KMS-11 (cell line): ENCODE measurements around the gene AKAP13.

Experiments used
- H2AFZ ChIP-seq: fragments of 200-600 bp; sonication (generic); 2 replicates; pipeline ENCODE4 v1.6.1; 2016; ENCODE audit warnings: antibody characterized with exemption, mixed run types, low read depth
- H3K27ac ChIP-seq: fragments of 200-600 bp; sonication (generic); 2 replicates; pipeline ENCODE4 v1.6.1; 2016; ENCODE audit warnings: mild to moderate bottlenecking, mixed run types
- H3K27me3 ChIP-seq: fragments of 200-600 bp; sonication (generic); 2 replicates; pipeline ENCODE4 v1.6.1; 2017; ENCODE audit warnings: mild to moderate bottlenecking, low read depth, mixed run types, moderate library complexity; ENCODE audit not compliant: insufficient read depth
- H3K36me3 ChIP-seq: fragments of 200-600 bp; sonication (generic); 2 replicates; pipeline ENCODE4 v1.6.1; 2017; ENCODE audit warnings: mild to moderate bottlenecking, mixed run types; ENCODE audit not compliant: insufficient read depth
- H3K4me1 ChIP-seq: fragments of 200-600 bp; sonication (generic); 2 replicates; pipeline ENCODE4 v1.6.1; 2016; ENCODE audit warnings: mild to moderate bottlenecking, low read depth, mixed run types; ENCODE audit not compliant: poor library complexity, severe bottlenecking
- H3K4me2 ChIP-seq: fragments of 200-600 bp; sonication (generic); 2 replicates; pipeline ENCODE4 v1.7.0; 2016; ENCODE audit warnings: mild to moderate bottlenecking, mixed run types
- H3K4me3 ChIP-seq: fragments of 200-600 bp; sonication (generic); IDR thresholded peaks from 2 replicates; pipeline ENCODE4 v1.6.1; 2017; ENCODE audit warnings: low read depth, low read length, mixed read lengths; ENCODE audit not compliant: insufficient read depth
- H3K79me2 ChIP-seq: fragments of 200-600 bp; sonication (generic); 2 replicates; pipeline ENCODE4 v1.6.1; 2016; ENCODE audit warnings: low read depth, mixed run types; ENCODE audit not compliant: insufficient read depth
- H3K9ac ChIP-seq: fragments of 200-600 bp; sonication (generic); 2 replicates; pipeline ENCODE4 v1.6.1; 2016; ENCODE audit warnings: mild to moderate bottlenecking, mixed run types
- H4K20me1 ChIP-seq: fragments of 200-600 bp; sonication (generic); 2 replicates; pipeline ENCODE4 v1.6.1; 2016; ENCODE audit warnings: mild to moderate bottlenecking, mixed run types; ENCODE audit not compliant: insufficient read depth
- CTCF ChIP-seq: fragments of 200-600 bp; sonication (generic); conservative IDR thresholded peaks from 2 replicates; pipeline ENCODE4 v1.6.1; 2017; ENCODE audit warnings: low read depth, mild to moderate bottlenecking, antibody characterized with exemption, low read length, moderate library complexity, mixed read lengths

Gene AKAP13

DNA sequence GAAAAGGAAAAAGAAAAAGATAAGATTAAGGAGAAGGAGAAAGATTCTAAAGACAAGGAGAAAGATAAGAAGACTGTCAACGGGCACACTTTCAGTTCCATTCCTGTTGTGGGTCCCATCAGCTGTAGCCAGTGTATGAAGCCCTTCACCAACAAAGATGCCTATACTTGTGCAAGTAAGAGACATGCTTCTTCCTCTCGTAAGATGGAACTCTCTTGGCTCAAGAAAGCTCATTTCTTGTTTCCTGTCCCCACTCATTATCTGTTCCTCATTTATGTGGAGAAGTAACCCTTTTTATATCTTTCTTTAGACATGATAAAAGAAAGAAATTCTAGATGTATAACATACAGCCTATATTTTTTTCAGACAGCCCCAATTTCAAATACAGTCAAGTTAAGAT lies 312.9 kb downstream of the AKAP13 start:
- Histone ChIP-seq H3K27me3 (no peaks in the 10 kb centered on the region), H3K4me1 (peaks cover 56% of the 10 kb centered on the region), H3K4me3 (no peak overlapping the region), H3K27ac (peak overlapping the region; percentile 79; the same call in 1 of the 2 replicates), H4K20me1 (no peaks in the 10 kb centered on the region), H3K4me2 (peak overlapping the region; percentile 67; the same call in 1 of the 2 replicates), H3K79me2 (peaks cover 3% of the 10 kb centered on the region; the same call in 1 of the 2 replicates), H2AFZ (no peak overlapping the region), H3K9ac (0 out of 2 replicates have a peak overlapping the region, but pooled peaks have one; percentile 18), H3K36me3 (no peaks in the 10 kb centered on the region)
- TF ChIP-seq CTCF, result no peak

- H3K36me3 ChIP-seq, result no peaks in the 10 kb centered on the region
- H3K9ac ChIP-seq, result no peak overlapping the region
- no peak for TF ChIP-seq CTCF
- H3K4me3 ChIP-seq, result no peak overlapping the region
- peaks cover 48% of the 10 kb centered on the region for H3K4me1 ChIP-seq
- no peaks in the 10 kb centered on the region for H3K27me3 ChIP-seq
- H2AFZ ChIP-seq, result no peak overlapping the region
- no peak overlapping the region for H3K27ac ChIP-seq
- H3K4me2 ChIP-seq, result no peak overlapping the region
- H4K20me1 ChIP-seq, result no peaks in the 10 kb centered on the region
- H3K79me2 ChIP-seq, result peaks cover 3% of the 10 kb centered on the region; the same call in 1 of the 2 replicates
Observed at GRCh38 chr15:85694091-85694490, 313.7 kb downstream of the AKAP13 start.

- no peak overlapping the region for H2AFZ ChIP-seq
- H3K4me1 ChIP-seq, result peaks cover 44% of the 10 kb centered on the region
- no peaks in the 10 kb centered on the region for H4K20me1 ChIP-seq
- H3K9ac ChIP-seq, result no peak overlapping the region
- no peak overlapping the region for H3K4me2 ChIP-seq
- no peaks in the 10 kb centered on the region for H3K36me3 ChIP-seq
- H3K27me3 ChIP-seq, result no peaks in the 10 kb centered on the region
- H3K4me3 ChIP-seq, result no peak overlapping the region
- no peak overlapping the region for H3K27ac ChIP-seq
- no peaks in the 10 kb centered on the region for H3K79me2 ChIP-seq
- no peak for TF ChIP-seq CTCF
Observed at GRCh38 chr15:85700767-85701166, 320.4 kb downstream of the AKAP13 start.

GRCh38 chr15:85702321-85703101 lies 322.1 kb downstream of the AKAP13 start:
- Histone ChIP-seq H3K4me1 (peaks cover 61% of the 10 kb centered on the region), H3K79me2 (no peaks in the 10 kb centered on the region)
- no peak for TF ChIP-seq CTCF

More at GRCh38 chr15:85702321-85703101, 322.1 kb downstream of the AKAP13 start:
- Histone ChIP-seq H4K20me1 (no peaks in the 10 kb centered on the region), H3K36me3 (no peaks in the 10 kb centered on the region), H3K27me3 (no peaks in the 10 kb centered on the region), H3K4me2 (peak overlapping the region; percentile 56), H2AFZ (no peak overlapping the region), H3K9ac (peak overlapping the region; percentile 65), H3K4me3 (no peak overlapping the region), H3K27ac (peak overlapping the region; percentile 89)
